Transverse colon (tissue), 4 donors: ENCODE results near the gene TWSG1. TPM values are rescaled to one million over a fixed set of nuclear protein-coding genes. Genes with fewer than 3 reads are reported as not detected.

Experiments
- DNase-seq: peaks from one replicate; pipeline ENCODE4 v3.0.0-alpha.2; 2019
- H3K27ac ChIP-seq, 4 donors: fragments of 200-600 bp; sonication (generic); 2 replicates each; pipeline ENCODE4 v1.5.1; 2016 to 2018; ENCODE audit warnings: inconsistent platforms in 4 of 4
- H3K27me3 ChIP-seq: fragments of 200-600 bp; sonication (generic); 2 replicates; pipeline ENCODE4 v1.5.1; 2017; ENCODE audit warnings: inconsistent platforms
- H3K36me3 ChIP-seq, 4 donors: fragments of 200-600 bp; sonication (generic); 2 replicates each; pipeline ENCODE4 v1.5.1; 2017 to 2019; ENCODE audit warnings: inconsistent platforms in 4 of 4
- H3K4me1 ChIP-seq, 4 donors: fragments of 200-600 bp; sonication (generic); 2 replicates each; pipeline ENCODE4 v1.5.1; 2017 to 2020; ENCODE audit warnings: inconsistent platforms in 4 of 4
- H3K4me3 ChIP-seq, 4 donors: fragments of 200-600 bp; sonication (generic); 1 replicate in 1 of 4; 2 replicates in 3 of 4; pipeline versions ENCODE4 v1.5.1 to v1.6.1; 2017 to 2019; ENCODE audit warnings: inconsistent platforms in 4 of 4
- H3K9me3 ChIP-seq, 2 donors: fragments of 200-600 bp; sonication (generic); 2 replicates each; pipeline ENCODE4 v1.5.1; 2017 to 2019; ENCODE audit warnings: inconsistent platforms in 2 of 2
- CTCF ChIP-seq, 5 experiments: fragments of 200-600 bp in 3 of 5; fragments of 450-650 bp in 2 of 5; sonication (generic) in 3 of 5; IDR thresholded peaks; 1 replicate in 2 of 5; 2 replicates in 3 of 5; pipeline ENCODE4 v1.5.1; 2016 to 2017; ENCODE audit warnings: antibody characterized with exemption in 5 of 5, inconsistent platforms in 3 of 5, mild to moderate bottlenecking in 2 of 5, moderate library complexity in 1 of 5
- EP300 ChIP-seq: sonication (generic); formaldehyde crosslinking; IDR thresholded peaks from one replicate; pipeline ENCODE4 v1.6.1; 2017; ENCODE audit warnings: antibody characterized with exemption, low read depth
- POLR2A ChIP-seq: fragments of 450-650 bp; IDR thresholded peaks from one replicate; pipeline ENCODE4 v1.6.1; 2016; ENCODE audit warnings: antibody characterized with exemption, mild to moderate bottlenecking, moderate library complexity
- POLR2AphosphoS5 ChIP-seq, 3 donors: sonication (generic); formaldehyde crosslinking; IDR thresholded peaks; one replicate each; pipeline ENCODE4 v1.6.1; 2016; ENCODE audit warnings: antibody characterized with exemption in 3 of 3
- WGBS, 2 donors: methylation state at CpG; one replicate each; pipeline ENCODE4 v1.1.5; 2018; ENCODE audit warnings: low coverage in 1 of 2; 5-methylcytosine and 5-hydroxymethylcytosine counted together
- in situ Hi-C, 4 donors: fragments of 200-750 bp; cut with MboI; loops; one replicate each; pipeline versions ENCODE4 v1.15.0 to v1.15.1; 2017; ENCODE audit warnings: low sequenced_read_pairs in 3 of 4, low pct_ligation_motif_present in 1 of 4, low pct_unique_long_range_greater_than_20kb in 1 of 4
- intact Hi-C: fragments of 100-400 bp; cut with DNase I; formaldehyde crosslinking; loops from one replicate; pipeline ENCODE4 v1.15.1; 2023; ENCODE audit warnings: low total_unique reads
- total RNA-seq, 4 donors: library from RNA; depleted of rRNA; stranded (reverse); fragments of >200 nt; gene quantifications; one replicate each; pipeline ENCODE4 v1.1.0, GENCODE V29; 2016

TWSG1 gene
- 10 to 100 TPM in 3 of 4 donors, 1 to 10 TPM in 1; 5.6 to 29.5 (median 26.5) TPM for total RNA-seq

DNA sequence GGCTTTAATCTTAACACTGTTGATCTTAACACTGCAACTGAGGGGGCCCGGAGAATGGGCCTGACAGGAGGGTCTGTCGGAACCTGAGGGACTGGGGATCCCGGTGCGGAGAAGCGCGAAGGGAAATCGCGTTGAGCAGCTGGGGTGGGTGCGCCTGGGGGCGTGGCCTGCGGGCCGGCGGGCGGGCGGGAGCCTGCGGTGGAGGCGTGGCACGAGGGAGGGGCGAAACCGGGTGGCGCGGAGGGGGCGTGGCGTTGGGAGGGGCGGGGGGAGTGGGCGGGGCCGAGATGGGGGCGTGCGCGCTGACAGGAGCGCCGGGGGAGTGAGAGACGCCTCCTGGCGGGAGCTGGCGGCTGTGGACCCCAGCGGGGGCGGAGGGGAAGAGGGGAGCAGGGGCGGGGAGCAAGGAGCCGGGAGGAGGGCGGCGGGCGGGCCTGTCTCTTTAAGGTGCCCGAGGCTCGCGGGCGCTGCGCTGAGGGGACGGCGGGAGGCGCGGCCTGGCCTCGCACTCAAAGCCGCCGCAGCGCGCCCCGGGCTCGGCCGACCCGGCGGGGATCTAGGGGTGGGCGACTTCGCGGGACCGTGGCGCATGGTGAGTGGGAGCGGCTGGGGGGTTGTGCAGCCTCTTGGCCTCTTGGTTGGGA, at the start of gene TWSG1:
TSS of gene TWSG1 (plus strand) at position 445 of the 644 bp plus-strand sequence. CDS start 2,457 bp downstream, outside the sequence.
- intact Hi-C loops (loop anchor here (10.0 kb wide), 2 partner anchors 140 to 270 kb away; partner anchors contain the start of gene RALBP1), in situ Hi-C loops (loop anchor here (10.0 to 25.0 kb wide), 4 partner anchors 178 to 272 kb away; no protein-coding TSS in a partner anchor)
- Histone ChIP-seq H3K4me3 (peak within 1 kb of the TSS; percentile 79 to 95 (median 88)), H3K27me3 (no peaks in the 10 kb centered on the region), H3K4me1 (peaks cover 0 to 19% (median 11%) of the 10 kb centered on the region in 4 donors), H3K27ac (peak within 1 kb of the TSS; percentile 93 to 95 (median 94)), H3K36me3 (no peaks in the 10 kb centered on the region), H3K9me3 (no peaks in the 10 kb centered on the region)
- DNase-seq = peak; percentile 94
- WGBS, 2 donors = 1% methylated on average over 13 of the region's 67 CpGs; no CpG with 5 or more reads in 1 of the 2 donors
- TF ChIP-seq CTCF (IDR thresholded peaks at IDR 0.05) = peak in 3 of 5 experiments; percentile 24 to 52 (median 48)
- peak; percentile 16 to 65 (median 61) for TF ChIP-seq POLR2AphosphoS5 (IDR thresholded peaks at IDR 0.05)
- TF ChIP-seq EP300 = no peak
- TF ChIP-seq POLR2A = peak; percentile 55

GRCh38 chr18:9285604-9286003, 49.0 kb upstream of the TWSG1 start:
- peaks cover 0 to 10% (median 0%) of the 10 kb centered on the region in 4 donors for H3K36me3 ChIP-seq
- H3K4me1 ChIP-seq = no peaks in the 10 kb centered on the region
- intact Hi-C loops = no loop called here
- no peaks in the 10 kb centered on the region for H3K9me3 ChIP-seq
- H3K27ac ChIP-seq = no peak overlapping the region
- DNase-seq = no peak
- WGBS, 2 donors = 91 to 96% methylated on average over 2 of the region's 2 CpGs
- H3K27me3 ChIP-seq = no peaks in the 10 kb centered on the region
- no peak overlapping the region for H3K4me3 ChIP-seq
- in situ Hi-C loops = no loop called here
- TF ChIP-seq CTCF (IDR thresholded peaks at IDR 0.05) (no peak), EP300 (no peak), POLR2A (no peak), POLR2AphosphoS5 (IDR thresholded peaks at IDR 0.05) (no peak)

GRCh38 chr18:9287036-9287435, 47.5 kb upstream of the TWSG1 start:
- no peak for TF ChIP-seq POLR2A
- no peak for TF ChIP-seq EP300
- no peak for TF ChIP-seq CTCF (IDR thresholded peaks at IDR 0.05)
- no peak for TF ChIP-seq POLR2AphosphoS5 (IDR thresholded peaks at IDR 0.05)
- intact Hi-C loops = no loop called here
- no peak overlapping the region for H3K27ac ChIP-seq
- H3K4me1 ChIP-seq = no peaks in the 10 kb centered on the region
- in situ Hi-C loops = no loop called here
- WGBS, 2 donors = 68 to 78% methylated on average over 7 of the region's 7 CpGs
- DNase-seq = no peak
- H3K4me3 ChIP-seq = no peak overlapping the region
- no peaks in the 10 kb centered on the region for H3K9me3 ChIP-seq
- H3K27me3 ChIP-seq = no peaks in the 10 kb centered on the region
- peaks cover 0 to 10% (median 0%) of the 10 kb centered on the region in 4 donors for H3K36me3 ChIP-seq

DNA sequence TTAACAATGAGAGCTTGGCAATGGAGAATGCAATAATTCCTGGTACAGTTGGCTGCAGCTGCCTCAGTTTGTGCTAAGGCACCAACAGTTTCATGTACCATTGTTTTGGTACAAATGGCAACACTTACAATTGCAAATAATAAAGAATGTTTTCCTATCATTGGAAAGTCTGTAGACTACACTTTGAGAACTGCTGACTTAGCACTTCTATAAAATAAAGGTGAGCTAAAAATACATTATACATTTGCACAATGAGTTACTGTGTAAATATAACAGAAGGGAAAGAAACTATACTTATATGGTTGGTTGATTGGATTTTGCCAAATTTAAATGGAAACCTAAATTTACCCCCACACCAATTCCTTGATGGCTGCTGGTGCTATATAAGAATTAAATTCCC, 44.9 kb upstream of the TWSG1 start:
- Histone ChIP-seq H3K27me3 (no peaks in the 10 kb centered on the region), H3K36me3 (no peaks in the 10 kb centered on the region), H3K4me3 (no peak overlapping the region), H3K4me1 (no peaks in the 10 kb centered on the region), H3K27ac (no peak overlapping the region), H3K9me3 (peaks cover 9 to 10% of the 10 kb centered on the region in 2 donors)
- in situ Hi-C loops = no loop called here
- no peak for DNase-seq
- TF ChIP-seq POLR2A = no peak
- no peak for TF ChIP-seq POLR2AphosphoS5 (IDR thresholded peaks at IDR 0.05)
- no peak for TF ChIP-seq EP300
- no peak for TF ChIP-seq CTCF (IDR thresholded peaks at IDR 0.05)
- intact Hi-C loops = no loop called here
